Progenitor cell of endocrine pancreas (in vitro differentiated cells): ENCODE results near the gene ABHD4. TPM values are rescaled to one million over a fixed set of nuclear protein-coding genes. Genes with fewer than 3 reads are reported as not detected.

Experiments used
- DNase-seq: peaks from one replicate; pipeline ENCODE4 v3.0.0; 2021; ENCODE audit warnings: low spot score; ENCODE audit not compliant: unreplicated experiment
- H3K27ac Mint-ChIP-seq: 2 replicates; pipeline ENCODE4 v1.8.0; 2021; ENCODE audit warnings: mild to moderate bottlenecking, moderate library complexity, mixed read lengths
- H3K27me3 Mint-ChIP-seq: 2 replicates; pipeline ENCODE4 v1.8.0; 2021; ENCODE audit warnings: mixed read lengths
- H3K36me3 Mint-ChIP-seq: 2 replicates; pipeline ENCODE4 v1.8.0; 2022; ENCODE audit warnings: mixed read lengths; ENCODE audit not compliant: insufficient read depth
- H3K4me1 Mint-ChIP-seq: 2 replicates; pipeline ENCODE4 v1.8.0; 2021; ENCODE audit warnings: low read depth, mixed read lengths
- H3K4me3 Mint-ChIP-seq: 2 replicates; pipeline ENCODE4 v1.8.0; 2021; ENCODE audit warnings: low read depth, mild to moderate bottlenecking, moderate library complexity, mixed read lengths
- H3K9me3 Mint-ChIP-seq: 2 replicates; pipeline ENCODE4 v1.8.0; 2021; ENCODE audit warnings: low read depth, mixed read lengths
- total RNA-seq: library from RNA; stranded (reverse); gene quantifications from 2 replicates; pipeline ENCODE4 v1.2.1, GENCODE V29; 2021
- TF ChIP-seq, protein P1 (sequence below): fragments of 200-600 bp; sonication (generic); IDR thresholded peaks from one replicate; pipeline ENCODE4 v1.5.0; 2021; ENCODE audit warnings: antibody characterized with exemption, mild to moderate bottlenecking; ENCODE audit not compliant: unreplicated experiment

ABHD4 gene
- total RNA-seq, 1 donor from 2014 or later: 25.6 TPM

DNA sequence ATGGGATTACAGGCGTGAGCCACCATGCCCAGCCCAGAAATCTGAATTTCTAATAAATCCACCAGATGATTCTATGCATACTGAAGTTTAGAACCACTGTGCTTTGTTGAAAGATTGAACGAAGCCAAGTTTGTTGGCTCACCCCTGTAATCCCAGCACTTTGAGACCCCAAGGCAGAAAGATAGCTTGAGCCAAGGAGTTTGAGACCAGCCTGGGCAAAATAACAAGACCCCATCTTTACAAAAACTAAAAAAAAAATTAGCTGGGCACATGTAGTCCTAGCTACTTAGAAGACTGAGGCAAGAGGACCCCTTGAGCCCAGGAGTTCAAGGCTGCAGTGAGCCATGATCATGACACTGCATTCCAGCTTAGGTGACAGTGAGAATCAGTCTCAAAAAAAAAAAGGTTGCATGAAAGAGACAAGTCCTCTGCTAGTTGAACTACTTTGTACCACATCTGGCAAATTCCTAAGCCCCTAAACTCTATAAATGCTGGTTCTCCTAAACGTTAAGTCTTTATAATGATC, 1.7 kb upstream of the ABHD4 start:
- Mint-ChIP-seq H3K27ac (no peak overlapping the region), H3K4me1 (peaks cover 18% of the 10 kb centered on the region)

DNA sequence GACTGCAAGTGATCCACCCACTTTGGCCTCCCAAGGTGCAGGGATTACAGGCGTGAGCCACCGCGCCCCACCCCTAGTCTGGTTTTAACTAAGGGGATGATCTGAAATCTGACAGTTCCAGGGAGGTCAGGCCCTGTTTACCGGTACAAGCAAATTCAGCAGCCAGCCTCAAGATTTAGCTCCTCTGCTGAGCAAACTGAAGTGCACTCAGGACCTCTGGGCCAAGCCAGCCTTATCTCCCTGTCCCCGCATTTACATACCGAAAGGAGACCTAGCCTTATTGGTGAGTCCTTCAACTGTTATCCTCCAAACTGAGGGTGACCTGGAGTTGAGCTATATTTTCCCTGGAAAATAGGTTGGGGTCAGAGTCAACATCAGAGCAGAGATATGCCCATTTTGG, 835 bp upstream of the ABHD4 start:
- H3K27ac Mint-ChIP-seq: peak overlapping the region; percentile 81
- no peaks in the 10 kb centered on the region for H3K9me3 Mint-ChIP-seq
- H3K27me3 Mint-ChIP-seq: peaks cover 8% of the 10 kb centered on the region
- DNase-seq: no peak
- TF ChIP-seq, protein P1, sequence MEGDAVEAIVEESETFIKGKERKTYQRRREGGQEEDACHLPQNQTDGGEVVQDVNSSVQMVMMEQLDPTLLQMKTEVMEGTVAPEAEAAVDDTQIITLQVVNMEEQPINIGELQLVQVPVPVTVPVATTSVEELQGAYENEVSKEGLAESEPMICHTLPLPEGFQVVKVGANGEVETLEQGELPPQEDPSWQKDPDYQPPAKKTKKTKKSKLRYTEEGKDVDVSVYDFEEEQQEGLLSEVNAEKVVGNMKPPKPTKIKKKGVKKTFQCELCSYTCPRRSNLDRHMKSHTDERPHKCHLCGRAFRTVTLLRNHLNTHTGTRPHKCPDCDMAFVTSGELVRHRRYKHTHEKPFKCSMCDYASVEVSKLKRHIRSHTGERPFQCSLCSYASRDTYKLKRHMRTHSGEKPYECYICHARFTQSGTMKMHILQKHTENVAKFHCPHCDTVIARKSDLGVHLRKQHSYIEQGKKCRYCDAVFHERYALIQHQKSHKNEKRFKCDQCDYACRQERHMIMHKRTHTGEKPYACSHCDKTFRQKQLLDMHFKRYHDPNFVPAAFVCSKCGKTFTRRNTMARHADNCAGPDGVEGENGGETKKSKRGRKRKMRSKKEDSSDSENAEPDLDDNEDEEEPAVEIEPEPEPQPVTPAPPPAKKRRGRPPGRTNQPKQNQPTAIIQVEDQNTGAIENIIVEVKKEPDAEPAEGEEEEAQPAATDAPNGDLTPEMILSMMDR: no peak
- peaks cover 18% of the 10 kb centered on the region for H3K4me1 Mint-ChIP-seq
- peak overlapping the region; percentile 97 for H3K4me3 Mint-ChIP-seq
- H3K36me3 Mint-ChIP-seq: peaks cover 5% of the 10 kb centered on the region

More for the DNA sequence above, 1.7 kb upstream of the ABHD4 start:
- Mint-ChIP-seq H3K4me3 (no peak overlapping the region), H3K9me3 (no peaks in the 10 kb centered on the region), H3K27me3 (peaks cover 8% of the 10 kb centered on the region), H3K36me3 (no peaks in the 10 kb centered on the region)
- no peak for DNase-seq
- TF ChIP-seq, protein P1: no peak

DNA sequence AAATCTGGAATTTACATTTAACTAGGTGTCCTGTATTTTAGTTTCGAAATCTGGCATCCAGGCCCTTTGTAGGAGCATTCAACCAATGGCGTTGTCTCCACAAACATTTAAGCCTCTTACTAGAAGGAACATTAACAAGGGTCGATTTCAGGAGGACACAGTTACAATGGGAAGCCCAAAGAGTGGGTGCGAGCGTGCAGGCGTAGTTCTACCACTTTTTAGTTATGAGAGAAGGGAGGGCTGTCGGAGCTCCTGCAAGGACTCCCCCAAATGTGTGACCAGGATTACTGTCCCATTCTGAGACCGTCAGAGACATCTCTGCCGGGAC, 365 bp upstream of the ABHD4 start:
- H3K36me3 Mint-ChIP-seq: peaks cover 9% of the 10 kb centered on the region
- H3K27me3 Mint-ChIP-seq: peaks cover 8% of the 10 kb centered on the region
- H3K4me3 Mint-ChIP-seq: peak overlapping the region; percentile 97

DNA sequence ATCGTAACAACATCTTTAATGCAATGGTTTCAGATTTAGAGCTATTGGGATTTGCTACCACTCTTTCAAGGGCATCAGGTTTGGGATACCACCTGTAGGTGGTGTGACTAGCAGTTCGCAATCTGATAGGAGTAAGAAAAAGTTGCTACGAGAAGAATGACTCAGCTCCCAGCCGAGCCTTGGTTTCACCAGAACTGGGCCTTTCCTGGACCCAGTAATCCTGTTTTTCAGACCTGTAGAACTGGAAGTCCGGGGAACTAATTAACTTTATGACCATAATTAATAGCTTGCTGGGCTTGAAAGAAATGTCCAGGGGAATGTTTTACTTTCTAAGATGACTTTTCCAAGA, 770 bp downstream of the ABHD4 start:
- H3K9me3 Mint-ChIP-seq: no peaks in the 10 kb centered on the region
- DNase-seq: no peak
- H3K36me3 Mint-ChIP-seq: peaks cover 16% of the 10 kb centered on the region
- H3K4me3 Mint-ChIP-seq: peak overlapping the region; percentile 97
- peaks cover 18% of the 10 kb centered on the region for H3K4me1 Mint-ChIP-seq
- H3K27ac Mint-ChIP-seq: peak overlapping the region; percentile 96
- H3K27me3 Mint-ChIP-seq: peaks cover 3% of the 10 kb centered on the region
- TF ChIP-seq, protein P1: peak; percentile 49

More for the DNA sequence above, 365 bp upstream of the ABHD4 start:
- no peak for DNase-seq
- H3K4me1 Mint-ChIP-seq: peaks cover 18% of the 10 kb centered on the region
- H3K27ac Mint-ChIP-seq: peak overlapping the region; percentile 96
- H3K9me3 Mint-ChIP-seq: no peaks in the 10 kb centered on the region
- TF ChIP-seq, protein P1: no peak

DNA sequence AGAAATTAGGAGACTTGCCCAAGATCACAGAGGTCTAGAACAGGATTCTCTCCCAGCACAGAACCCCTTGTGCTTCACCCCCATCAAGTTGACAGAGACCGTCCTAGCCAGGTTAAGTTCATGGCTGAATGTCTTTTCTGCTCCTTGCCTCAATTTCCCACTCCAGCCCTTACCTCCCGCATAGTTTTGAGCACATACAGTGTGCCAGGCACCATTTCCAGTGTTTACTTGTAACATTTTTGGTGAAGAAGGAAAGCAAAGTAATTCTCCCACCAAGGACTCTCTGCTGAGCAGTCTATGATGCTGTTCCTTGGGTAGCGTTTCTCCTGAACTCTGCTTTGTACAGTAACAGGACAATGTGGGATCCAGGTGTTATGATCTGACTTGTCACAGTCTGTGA, 1.2 kb downstream of the ABHD4 start:
- H3K4me3 Mint-ChIP-seq: peak overlapping the region; percentile 97
- TF ChIP-seq, protein P1: no peak
- peaks cover 16% of the 10 kb centered on the region for H3K36me3 Mint-ChIP-seq
- H3K9me3 Mint-ChIP-seq: no peaks in the 10 kb centered on the region
- peaks cover 18% of the 10 kb centered on the region for H3K4me1 Mint-ChIP-seq
- DNase-seq: no peak
- H3K27me3 Mint-ChIP-seq: peaks cover under 1% of the 10 kb centered on the region
- H3K27ac Mint-ChIP-seq: peak overlapping the region; percentile 96
